Measurements from ENCODE around the gene ZCWPW1. TPM values are rescaled to one million over a fixed set of nuclear protein-coding genes. Genes with fewer than 3 reads are reported as not detected.
"Not testable (repeated sequence)": the region's sequence is repeated elsewhere in the genome, so short reads cannot be mapped to it uniquely, and the experiment has no call there.

The ZCWPW1 gene
- total and polyA plus RNA-seq, 7 donors: 3.5 to 13.2 (median 5.5) TPM

GRCh38 chr7:100441641-100442535 is 13.4 kb upstream of the ZCWPW1 start:
- no peaks in the 10 kb centered on the region for H3K27me3 ChIP-seq (ENCODE audit: insufficient read depth in 3 of 3, low read length in 2 of 3)
- no peak for ATAC-seq
- TF ChIP-seq, protein P1, sequence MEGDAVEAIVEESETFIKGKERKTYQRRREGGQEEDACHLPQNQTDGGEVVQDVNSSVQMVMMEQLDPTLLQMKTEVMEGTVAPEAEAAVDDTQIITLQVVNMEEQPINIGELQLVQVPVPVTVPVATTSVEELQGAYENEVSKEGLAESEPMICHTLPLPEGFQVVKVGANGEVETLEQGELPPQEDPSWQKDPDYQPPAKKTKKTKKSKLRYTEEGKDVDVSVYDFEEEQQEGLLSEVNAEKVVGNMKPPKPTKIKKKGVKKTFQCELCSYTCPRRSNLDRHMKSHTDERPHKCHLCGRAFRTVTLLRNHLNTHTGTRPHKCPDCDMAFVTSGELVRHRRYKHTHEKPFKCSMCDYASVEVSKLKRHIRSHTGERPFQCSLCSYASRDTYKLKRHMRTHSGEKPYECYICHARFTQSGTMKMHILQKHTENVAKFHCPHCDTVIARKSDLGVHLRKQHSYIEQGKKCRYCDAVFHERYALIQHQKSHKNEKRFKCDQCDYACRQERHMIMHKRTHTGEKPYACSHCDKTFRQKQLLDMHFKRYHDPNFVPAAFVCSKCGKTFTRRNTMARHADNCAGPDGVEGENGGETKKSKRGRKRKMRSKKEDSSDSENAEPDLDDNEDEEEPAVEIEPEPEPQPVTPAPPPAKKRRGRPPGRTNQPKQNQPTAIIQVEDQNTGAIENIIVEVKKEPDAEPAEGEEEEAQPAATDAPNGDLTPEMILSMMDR (IDR thresholded peaks at IDR 0.05): no peak
- no peaks in the 10 kb centered on the region for H3K9me3 ChIP-seq
- DNase-seq: no peak
- no peak overlapping the region for H3K27ac ChIP-seq
- WGBS, 3 donors: 75 to 89% (median 84%) methylated on average over 11 of the region's 11 CpGs
- intact Hi-C loops (cut with DNase I): no loop called here
- H3K36me3 ChIP-seq (ENCODE audit: insufficient read depth in 1 of 2, low read depth in 1 of 2): no peaks in the 10 kb centered on the region
- H3K4me1 ChIP-seq: peaks cover 3% of the 10 kb centered on the region
- H3K4me3 ChIP-seq: no peak overlapping the region

DNA sequence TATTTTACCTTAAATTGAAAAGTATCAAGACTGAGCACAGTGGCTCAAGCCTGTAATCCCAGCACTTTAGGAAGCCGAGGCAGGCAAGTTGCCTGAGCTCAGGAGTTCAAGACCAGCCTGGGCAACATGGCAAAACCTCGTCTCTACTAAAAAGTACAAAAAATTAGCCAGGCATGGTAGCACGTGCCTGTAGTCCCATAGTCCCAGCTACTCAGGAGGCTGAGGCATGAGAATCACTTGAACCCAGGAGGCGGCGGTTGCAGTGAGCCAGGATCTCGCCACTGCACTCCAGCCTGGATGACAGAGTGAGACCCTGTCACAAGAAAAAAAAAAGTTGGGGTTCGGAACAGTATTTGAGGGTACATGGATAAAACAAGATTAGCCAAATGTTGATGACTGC is 10.7 kb upstream of the ZCWPW1 start:
- H3K27ac ChIP-seq; DNase-seq; ATAC-seq; H3K4me3 ChIP-seq; H3K27me3 ChIP-seq (ENCODE audit: insufficient read depth in 3 of 3, low read length in 2 of 3); H3K36me3 ChIP-seq (ENCODE audit: insufficient read depth in 1 of 2, low read depth in 1 of 2); H3K9me3 ChIP-seq; intact Hi-C loops (cut with DNase I): not testable (repeated sequence)
- H3K4me1 ChIP-seq: peaks cover 11% of the 10 kb centered on the region
- 82 to 90% (median 86%) methylated on average over 7 of the region's 7 CpGs for WGBS, 3 donors

DNA sequence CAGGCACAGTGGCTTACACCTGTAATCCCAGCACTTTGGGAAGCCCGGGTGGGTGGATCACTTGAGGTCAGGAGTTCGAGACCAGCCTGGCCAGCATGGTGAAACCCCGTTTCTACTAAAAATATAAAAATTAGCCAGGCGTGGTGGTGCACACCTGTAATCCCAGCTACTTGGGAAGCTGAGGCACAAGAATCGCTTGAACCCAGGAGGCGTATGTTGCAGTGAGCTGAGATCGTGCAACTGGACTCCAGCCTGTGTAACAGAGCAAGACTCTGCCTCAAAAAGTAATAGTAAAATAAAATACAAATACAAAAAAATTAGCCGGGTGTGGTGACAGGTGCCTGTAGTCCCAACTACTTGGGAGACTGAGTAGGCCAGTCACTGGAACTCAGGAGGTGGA is 10.2 kb upstream of the ZCWPW1 start:
- intact Hi-C loops (cut with DNase I); H3K27ac ChIP-seq; DNase-seq; H3K27me3 ChIP-seq (ENCODE audit: insufficient read depth in 3 of 3, low read length in 2 of 3); H3K4me3 ChIP-seq; ATAC-seq; H3K9me3 ChIP-seq: not testable (repeated sequence)
- 93 to 95% (median 93%) methylated on average over 8 of the region's 8 CpGs for WGBS, 3 donors
- peaks cover 11% of the 10 kb centered on the region for H3K4me1 ChIP-seq
- peaks cover 0 to 12% of the 10 kb centered on the region in 2 donors for H3K36me3 ChIP-seq (ENCODE audit: insufficient read depth in 1 of 2, low read depth in 1 of 2)

GRCh38 chr7:100438172-100438571 is 9.7 kb upstream of the ZCWPW1 start:
- ATAC-seq: no peak
- 45 to 52% (median 46%) methylated on average over 2 of the region's 2 CpGs for WGBS, 3 donors
- H3K36me3 ChIP-seq (ENCODE audit: insufficient read depth in 1 of 2, low read depth in 1 of 2): peaks cover 0 to 18% of the 10 kb centered on the region in 2 donors
- no peaks in the 10 kb centered on the region for H3K27me3 ChIP-seq (ENCODE audit: insufficient read depth in 3 of 3, low read length in 2 of 3)
- intact Hi-C loops (cut with DNase I): no loop called here
- peaks cover 11% of the 10 kb centered on the region for H3K4me1 ChIP-seq
- H3K4me3 ChIP-seq: no peak overlapping the region
- TF ChIP-seq, protein P1 (IDR thresholded peaks at IDR 0.05): no peak
- no peaks in the 10 kb centered on the region for H3K9me3 ChIP-seq
- DNase-seq: no peak
- H3K27ac ChIP-seq: peak overlapping the region; percentile 2

DNA sequence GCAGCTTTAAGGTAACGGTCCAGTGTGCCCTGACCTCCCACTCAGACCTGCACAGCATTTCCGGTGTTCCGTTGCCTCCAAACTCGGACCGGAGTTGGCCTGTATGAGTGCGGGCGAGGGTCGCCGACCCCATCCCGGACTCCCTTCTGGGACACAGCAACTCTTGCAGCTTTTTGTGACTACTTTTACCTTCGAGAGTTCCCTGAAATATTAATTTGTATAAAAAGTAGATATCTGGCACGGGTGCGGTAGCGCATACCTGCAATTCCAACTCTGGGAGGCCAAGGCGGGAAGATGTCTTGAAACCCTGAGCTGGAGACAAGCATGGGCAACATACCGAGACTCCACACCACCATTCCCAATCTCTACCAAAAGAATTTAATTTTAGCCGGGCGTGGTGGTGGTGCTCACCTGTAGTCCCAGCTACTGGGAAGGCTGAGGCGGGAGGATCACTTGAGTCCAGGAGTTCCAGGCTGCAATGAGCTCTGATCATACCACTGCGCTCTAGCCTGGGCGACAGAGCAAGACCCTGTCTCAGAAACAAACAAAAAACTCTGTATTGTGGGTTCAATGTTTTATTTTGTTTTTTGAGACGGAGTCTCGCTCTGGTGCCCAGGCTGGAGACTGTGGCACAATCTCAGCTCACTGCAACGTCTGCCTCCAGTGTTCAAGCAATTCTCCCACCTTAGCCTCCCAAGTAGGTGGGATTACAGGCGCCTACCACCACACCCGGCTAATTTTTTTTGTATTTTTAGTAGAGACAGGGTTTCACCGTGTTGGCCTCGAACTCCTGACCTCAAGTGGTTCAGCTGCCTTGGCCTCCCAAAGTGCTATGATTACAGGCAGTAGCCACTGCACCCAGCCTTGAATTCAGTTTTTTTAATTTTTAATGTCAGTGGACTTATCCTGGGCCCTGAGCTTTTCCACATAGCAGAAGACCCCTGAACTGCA is 8.9 kb upstream of the ZCWPW1 start:
- intact Hi-C loops (cut with DNase I): no loop called here
- peak overlapping the region; percentile 94 for H3K4me3 ChIP-seq
- 84 to 88% (median 85%) methylated on average over 28 of the region's 28 CpGs for WGBS, 3 donors
- H3K4me1 ChIP-seq: peaks cover 11% of the 10 kb centered on the region
- DNase-seq (no peak), ATAC-seq (peak in 1 of 4 donors; percentile 3)
- H3K36me3 ChIP-seq (ENCODE audit: insufficient read depth in 1 of 2, low read depth in 1 of 2): peaks cover 0 to 25% of the 10 kb centered on the region in 2 donors
- H3K9me3 ChIP-seq: no peaks in the 10 kb centered on the region
- no peaks in the 10 kb centered on the region for H3K27me3 ChIP-seq (ENCODE audit: insufficient read depth in 3 of 3, low read length in 2 of 3)
- H3K27ac ChIP-seq: peak overlapping the region; percentile 96
- TF ChIP-seq, protein P1 (IDR thresholded peaks at IDR 0.05): no peak
